ENCODE measurements around the gene ALG14. TPM values are rescaled to one million over a fixed set of nuclear protein-coding genes. Genes with fewer than 3 reads are reported as not detected.
A peak's percentile ranks its signal among the peaks of the same experiment; 100 is the strongest.

ALG14 gene
- total RNA-seq, 1 donor from 2014 or later: 0.49 TPM

- no peaks in the 10 kb centered on the region for H3K36me3 Mint-ChIP-seq
- Histone ChIP-seq H4K20me1 (ENCODE audit: low read depth) (no peaks in the 10 kb centered on the region), H3K27ac (no peak overlapping the region), H3K4me2 (no peak overlapping the region), H3F3A (ENCODE audit: low read depth) (no peaks in the 10 kb centered on the region), H3K4me3 (no peak overlapping the region), H3K36me3 (no peaks in the 10 kb centered on the region), H3K27me3 (no peaks in the 10 kb centered on the region), H3K79me2 (ENCODE audit: low read depth) (no peaks in the 10 kb centered on the region), H2AFZ (replicated peaks) (no peak overlapping the region), H3K9ac (no peak overlapping the region), H3K9me3 (ENCODE audit: low read depth) (no peaks in the 10 kb centered on the region), H3K4me1 (no peaks in the 10 kb centered on the region)
- no peak for DNase-seq (ENCODE audit: low spot score)
- H3K9me3 Mint-ChIP-seq: peaks cover 11% of the 10 kb centered on the region
- H3K27ac Mint-ChIP-seq: no peak overlapping the region
- H3K27me3 Mint-ChIP-seq (ENCODE audit: insufficient read depth, low read depth): peaks cover 4% of the 10 kb centered on the region
- no peak overlapping the region for H3K4me3 Mint-ChIP-seq
- TF ChIP-seq EZH2phosphoT487 (IDR thresholded peaks at IDR 0.05): no peak
- no peak for TF ChIP-seq EZH2 (IDR thresholded peaks at IDR 0.05)
- no peak for TF ChIP-seq CTCF (IDR thresholded peaks at IDR 0.05)
- H3K4me1 Mint-ChIP-seq: peaks cover 6% of the 10 kb centered on the region
Measured at GRCh38 chr1:95089650-95090287, 17.0 kb upstream of the ALG14 start.

DNA sequence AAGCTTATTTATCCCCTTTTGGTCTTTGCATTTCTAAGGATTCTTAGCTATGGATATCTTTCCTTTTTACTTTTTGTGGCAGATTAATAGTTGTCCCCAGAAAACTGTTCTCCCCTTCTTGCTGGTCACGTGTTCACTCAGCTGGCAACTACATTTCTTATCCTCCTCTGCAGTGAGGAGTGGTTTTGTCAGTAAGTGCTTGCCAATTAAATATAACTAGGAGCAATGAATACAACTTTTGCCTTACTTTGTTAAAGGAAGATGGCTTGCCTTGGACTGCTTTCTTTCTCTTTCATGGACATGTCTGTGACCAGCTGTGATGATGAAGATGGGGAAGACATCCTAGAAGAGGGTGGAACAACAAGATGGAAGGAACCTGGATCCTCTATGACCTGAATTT, 15.6 kb upstream of the ALG14 start:
- Mint-ChIP-seq H3K4me1 (peaks cover 6% of the 10 kb centered on the region), H3K27me3 (ENCODE audit: insufficient read depth, low read depth) (peaks cover 4% of the 10 kb centered on the region), H3K9me3 (peaks cover 11% of the 10 kb centered on the region), H3K36me3 (no peaks in the 10 kb centered on the region), H3K27ac (no peak overlapping the region), H3K4me3 (no peak overlapping the region)
- no peak overlapping the region for H3K9ac ChIP-seq
- no peak overlapping the region for H3K4me2 ChIP-seq
- no peaks in the 10 kb centered on the region for H3K27me3 ChIP-seq
- H3K27ac ChIP-seq: no peak overlapping the region
- no peak overlapping the region for H3K4me3 ChIP-seq
- no peaks in the 10 kb centered on the region for H3K36me3 ChIP-seq
- no peak for DNase-seq (ENCODE audit: low spot score)
- no peaks in the 10 kb centered on the region for H4K20me1 ChIP-seq (ENCODE audit: low read depth)
- H3K4me1 ChIP-seq: no peaks in the 10 kb centered on the region
- H3K9me3 ChIP-seq (ENCODE audit: low read depth): no peaks in the 10 kb centered on the region
- H2AFZ ChIP-seq (replicated peaks): no peak overlapping the region
- no peaks in the 10 kb centered on the region for H3K79me2 ChIP-seq (ENCODE audit: low read depth)
- TF ChIP-seq CTCF (IDR thresholded peaks at IDR 0.05) (no peak), EZH2phosphoT487 (IDR thresholded peaks at IDR 0.05) (no peak), EZH2 (IDR thresholded peaks at IDR 0.05) (no peak)
- H3F3A ChIP-seq (ENCODE audit: low read depth): no peaks in the 10 kb centered on the region

DNA sequence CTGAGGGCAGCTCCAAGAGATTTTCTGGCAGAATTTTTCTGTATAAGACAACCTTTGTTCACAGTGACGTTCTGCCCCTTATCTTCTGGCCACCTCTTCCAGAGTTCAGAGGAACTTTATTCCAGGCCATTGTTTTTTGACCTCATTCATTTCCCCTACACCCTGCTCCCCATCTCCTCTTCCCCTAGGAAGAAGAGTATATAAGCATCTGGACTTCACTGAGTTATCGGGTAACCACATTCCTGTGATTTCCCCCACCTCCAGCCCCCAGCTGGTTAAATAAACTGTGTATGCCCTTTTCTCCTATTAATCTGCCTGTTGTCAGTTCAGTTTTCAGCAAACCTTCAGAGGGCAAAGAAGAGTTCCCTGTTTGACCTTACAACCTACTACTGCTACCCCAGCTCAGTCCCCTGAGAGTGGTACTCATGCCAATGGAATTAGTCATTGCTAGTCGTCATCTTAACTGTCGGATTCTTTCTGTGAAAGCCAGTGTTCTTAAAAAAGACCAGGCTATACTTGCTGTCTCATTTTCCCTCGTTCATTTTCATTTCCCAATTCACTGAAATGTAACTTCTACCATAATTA, 14.3 kb upstream of the ALG14 start:
- Histone ChIP-seq H3K9me3 (ENCODE audit: low read depth) (no peaks in the 10 kb centered on the region), H3K4me3 (no peak overlapping the region), H4K20me1 (ENCODE audit: low read depth) (no peaks in the 10 kb centered on the region), H3K4me2 (no peak overlapping the region), H3F3A (ENCODE audit: low read depth) (no peaks in the 10 kb centered on the region), H3K4me1 (no peaks in the 10 kb centered on the region), H3K27ac (no peak overlapping the region), H2AFZ (replicated peaks) (no peak overlapping the region), H3K9ac (no peak overlapping the region), H3K79me2 (ENCODE audit: low read depth) (no peaks in the 10 kb centered on the region), H3K27me3 (no peaks in the 10 kb centered on the region), H3K36me3 (no peaks in the 10 kb centered on the region)
- Mint-ChIP-seq H3K4me1 (peaks cover 6% of the 10 kb centered on the region), H3K9me3 (peaks cover 11% of the 10 kb centered on the region), H3K36me3 (no peaks in the 10 kb centered on the region), H3K27me3 (ENCODE audit: insufficient read depth, low read depth) (peaks cover 4% of the 10 kb centered on the region), H3K27ac (peak overlapping the region; percentile 69), H3K4me3 (no peak overlapping the region)
- DNase-seq (ENCODE audit: low spot score): no peak
- TF ChIP-seq EZH2 (IDR thresholded peaks at IDR 0.05) (no peak), EZH2phosphoT487 (IDR thresholded peaks at IDR 0.05) (no peak), CTCF (IDR thresholded peaks at IDR 0.05) (no peak)

Data from neural progenitor cell (in vitro differentiated cells).